ENCODE measurements around the gene RSRP1.

The RSRP1 gene

DNA sequence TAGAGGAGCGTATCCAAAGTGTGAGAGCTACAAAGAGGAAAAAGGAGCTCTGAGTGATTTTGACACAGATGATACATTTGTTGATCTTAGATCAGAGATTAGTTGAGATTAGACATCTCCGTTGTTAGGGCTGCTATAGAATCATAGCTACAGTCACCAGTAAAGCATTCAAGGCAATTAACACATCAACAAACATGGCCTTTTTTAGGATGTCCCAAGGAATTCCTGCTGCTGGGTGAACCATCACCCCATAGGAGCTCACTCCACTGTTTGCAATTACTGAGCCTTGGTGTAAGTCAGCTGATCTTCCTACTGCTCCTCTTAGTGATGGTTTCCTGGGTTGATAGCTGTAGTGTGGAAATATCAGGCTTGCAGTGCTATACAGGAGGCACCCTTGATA lies 6.7 kb upstream of the RSRP1 start:
- in situ Hi-C loops (cut with MboI; ENCODE audit: low pct_unique_long_range_greater_than_20kb, low sequenced_read_pairs, unreplicated experiment), result no loop called here
- no peak for DNase-seq (ENCODE audit: low spot score)
- TF ChIP-seq, protein P1, sequence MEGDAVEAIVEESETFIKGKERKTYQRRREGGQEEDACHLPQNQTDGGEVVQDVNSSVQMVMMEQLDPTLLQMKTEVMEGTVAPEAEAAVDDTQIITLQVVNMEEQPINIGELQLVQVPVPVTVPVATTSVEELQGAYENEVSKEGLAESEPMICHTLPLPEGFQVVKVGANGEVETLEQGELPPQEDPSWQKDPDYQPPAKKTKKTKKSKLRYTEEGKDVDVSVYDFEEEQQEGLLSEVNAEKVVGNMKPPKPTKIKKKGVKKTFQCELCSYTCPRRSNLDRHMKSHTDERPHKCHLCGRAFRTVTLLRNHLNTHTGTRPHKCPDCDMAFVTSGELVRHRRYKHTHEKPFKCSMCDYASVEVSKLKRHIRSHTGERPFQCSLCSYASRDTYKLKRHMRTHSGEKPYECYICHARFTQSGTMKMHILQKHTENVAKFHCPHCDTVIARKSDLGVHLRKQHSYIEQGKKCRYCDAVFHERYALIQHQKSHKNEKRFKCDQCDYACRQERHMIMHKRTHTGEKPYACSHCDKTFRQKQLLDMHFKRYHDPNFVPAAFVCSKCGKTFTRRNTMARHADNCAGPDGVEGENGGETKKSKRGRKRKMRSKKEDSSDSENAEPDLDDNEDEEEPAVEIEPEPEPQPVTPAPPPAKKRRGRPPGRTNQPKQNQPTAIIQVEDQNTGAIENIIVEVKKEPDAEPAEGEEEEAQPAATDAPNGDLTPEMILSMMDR (IDR thresholded peaks at IDR 0.05; ENCODE audit: extremely low read depth, insufficient read depth, missing control alignments), result no peak

DNA sequence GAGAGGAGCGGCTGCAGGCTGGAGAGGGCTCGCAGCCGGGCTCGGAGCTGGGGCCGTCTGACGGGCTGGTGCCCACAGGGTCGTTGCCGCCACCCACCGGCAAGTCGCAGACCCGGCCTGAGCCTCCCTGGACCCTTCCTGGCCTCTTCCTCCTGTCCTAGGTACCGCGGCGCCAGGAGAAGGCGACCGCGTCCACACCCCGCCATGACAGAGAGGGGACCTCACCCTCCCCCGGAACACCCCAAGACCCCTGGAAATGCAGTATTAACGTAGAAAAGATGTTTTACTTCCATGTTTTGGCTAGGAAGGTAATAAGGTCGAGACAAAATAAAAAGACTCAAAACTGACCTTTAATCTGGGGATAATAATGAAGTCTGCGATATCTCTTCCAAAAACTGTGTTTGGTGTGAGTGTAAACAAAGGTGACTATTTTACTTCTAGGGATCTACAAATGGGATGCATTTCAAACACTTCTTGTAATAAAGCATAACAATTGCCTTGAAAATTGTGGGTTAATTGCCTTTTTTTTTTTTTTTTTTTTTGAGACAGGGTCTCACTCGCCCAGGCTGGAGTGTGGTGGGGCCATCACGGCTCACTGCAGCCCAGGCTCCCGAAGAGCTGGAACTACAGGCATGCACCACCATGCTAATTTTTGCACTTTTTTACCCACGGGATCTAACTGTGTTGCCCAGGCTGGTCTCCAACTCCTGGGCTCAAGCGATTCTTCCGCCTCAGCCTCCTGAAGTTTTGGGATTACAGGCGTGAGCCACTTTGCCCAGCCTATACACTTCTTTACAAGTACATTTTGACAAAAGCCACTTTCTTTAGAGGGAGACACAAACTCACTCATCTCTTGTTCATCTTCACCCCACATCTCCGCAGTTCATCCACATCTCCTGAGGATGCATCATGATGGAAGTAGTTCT lies 838 bp upstream of the RSRP1 start:
- TF ChIP-seq, protein P1 (IDR thresholded peaks at IDR 0.05; ENCODE audit: extremely low read depth, insufficient read depth, missing control alignments), result peak; percentile 48
- in situ Hi-C loops (cut with MboI; ENCODE audit: low pct_unique_long_range_greater_than_20kb, low sequenced_read_pairs, unreplicated experiment), result no loop called here
- DNase-seq (ENCODE audit: low spot score), result no peak

DNA sequence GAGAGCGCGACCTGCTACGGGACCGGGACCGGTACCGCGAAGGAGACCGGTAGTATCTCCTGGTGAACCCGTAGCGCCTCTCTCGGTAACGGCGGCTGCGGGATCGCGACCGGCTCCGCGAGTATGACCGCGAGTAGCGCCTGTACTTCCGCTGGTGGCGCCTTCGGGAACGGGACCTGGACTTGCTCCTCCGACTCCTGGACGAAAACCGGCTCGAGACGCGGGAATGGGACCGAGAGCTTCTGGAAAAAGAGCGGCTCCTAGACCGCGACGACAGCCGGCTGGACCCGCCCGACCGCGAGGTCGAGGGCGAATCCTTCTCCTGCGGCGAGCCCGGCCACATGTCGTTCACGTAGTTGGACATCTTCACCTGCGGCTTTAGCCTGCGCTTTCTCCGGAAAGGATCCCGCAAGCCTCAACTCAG lies 642 bp downstream of the RSRP1 start:
- in situ Hi-C loops (cut with MboI; ENCODE audit: low pct_unique_long_range_greater_than_20kb, low sequenced_read_pairs, unreplicated experiment), result no loop called here
- TF ChIP-seq, protein P1 (IDR thresholded peaks at IDR 0.05; ENCODE audit: extremely low read depth, insufficient read depth, missing control alignments), result no peak
- DNase-seq (ENCODE audit: low spot score), result no peak

DNA sequence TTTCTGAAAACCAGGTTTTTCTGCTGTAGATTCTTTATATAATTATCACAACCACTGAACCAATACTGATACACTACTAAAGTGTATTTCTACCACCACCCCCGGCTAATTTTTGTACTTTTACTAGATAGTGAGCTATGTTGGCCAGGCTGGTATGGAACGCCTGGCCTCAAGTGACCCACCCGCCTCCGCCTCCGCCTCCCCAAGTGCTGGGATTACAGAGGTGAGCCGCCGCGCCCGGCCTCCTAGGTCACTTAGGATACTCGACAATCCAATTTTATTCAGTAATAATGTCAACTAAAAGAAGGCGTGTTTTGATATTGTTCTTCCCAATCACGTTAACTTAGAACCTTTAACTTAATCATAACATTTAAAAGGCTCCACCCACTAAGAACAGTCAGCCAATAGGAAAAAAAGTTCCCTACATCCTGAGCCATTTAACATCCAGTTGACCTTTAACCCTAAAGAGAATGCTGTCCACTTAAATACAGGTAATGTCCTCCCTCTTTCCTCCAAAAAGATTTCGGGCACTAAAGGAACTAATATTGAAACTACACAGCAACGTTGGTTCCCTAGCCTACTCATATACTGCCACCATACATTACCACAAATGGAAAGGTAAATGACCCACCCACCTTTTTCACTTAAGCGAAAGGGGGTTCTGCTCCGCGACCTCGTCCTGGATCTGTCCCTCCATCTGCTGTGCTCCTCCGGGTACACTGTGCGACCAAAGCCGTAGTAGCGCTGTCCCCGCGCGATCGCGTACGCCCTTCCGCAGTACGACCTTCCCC lies 1.2 kb downstream of the RSRP1 start:
- in situ Hi-C loops (cut with MboI; ENCODE audit: low pct_unique_long_range_greater_than_20kb, low sequenced_read_pairs, unreplicated experiment), result no loop called here
- DNase-seq (ENCODE audit: low spot score), result peak; percentile 22
- TF ChIP-seq, protein P1 (IDR thresholded peaks at IDR 0.05; ENCODE audit: extremely low read depth, insufficient read depth, missing control alignments), result no peak

DNA sequence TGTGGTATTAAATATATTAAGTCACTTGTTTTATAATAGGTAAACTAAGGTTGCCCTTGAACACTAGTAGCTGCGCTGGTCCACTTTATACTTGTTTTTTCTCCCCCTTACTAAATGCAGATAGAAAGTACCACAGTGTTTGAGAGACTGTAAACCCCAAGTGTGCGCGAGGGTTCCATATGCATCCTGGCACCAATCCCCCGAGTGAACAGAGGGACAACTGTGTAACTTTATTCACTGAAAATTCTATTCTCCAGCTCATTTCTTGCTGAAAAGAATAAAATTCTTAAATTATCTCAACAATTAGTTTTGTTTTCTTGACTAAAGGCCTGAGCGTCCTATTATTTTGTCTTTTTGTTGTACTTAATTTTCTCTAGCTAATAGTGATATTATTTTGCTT lies 1.9 kb downstream of the RSRP1 start:
- no peak for DNase-seq (ENCODE audit: low spot score)
- TF ChIP-seq, protein P1 (IDR thresholded peaks at IDR 0.05; ENCODE audit: extremely low read depth, insufficient read depth, missing control alignments), result no peak
- in situ Hi-C loops (cut with MboI; ENCODE audit: low pct_unique_long_range_greater_than_20kb, low sequenced_read_pairs, unreplicated experiment), result no loop called here

DNA sequence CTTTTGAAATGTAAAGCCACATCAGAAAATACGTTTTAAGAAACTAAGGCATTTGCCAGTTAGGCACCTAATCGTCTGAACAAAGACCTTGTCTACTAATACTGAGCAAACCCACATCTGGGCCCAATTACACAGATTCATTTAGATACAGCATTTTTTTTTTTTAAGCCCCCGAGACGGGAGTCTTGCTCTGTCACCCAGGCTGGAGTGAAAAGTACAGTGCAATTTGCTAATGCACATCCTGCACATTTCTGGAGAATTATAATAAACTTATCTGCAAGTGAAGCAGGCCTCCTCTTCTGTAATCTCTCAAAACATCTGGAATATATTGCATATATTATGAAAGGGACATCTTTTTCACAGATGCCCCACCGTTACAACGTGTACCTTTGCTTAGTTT lies 3.3 kb downstream of the RSRP1 start:
- TF ChIP-seq, protein P1 (IDR thresholded peaks at IDR 0.05; ENCODE audit: extremely low read depth, insufficient read depth, missing control alignments), result no peak
- DNase-seq (ENCODE audit: low spot score), result no peak
- in situ Hi-C loops (cut with MboI; ENCODE audit: low pct_unique_long_range_greater_than_20kb, low sequenced_read_pairs, unreplicated experiment), result no loop called here
